Amniotic epithelial cell (primary cell): ENCODE measurements around the gene CFAP77.
"Not testable (repeated sequence)": the region's sequence is repeated elsewhere in the genome, so short reads cannot be mapped to it uniquely, and the experiment has no call there.

Experiments used
- DNase-seq: peaks from one replicate; pipeline ENCODE4 v3.0.0-alpha.2; 2010; ENCODE audit warnings: low read depth

The CFAP77 gene

GRCh38 chr9:132547976-132548730 lies 138.1 kb downstream of the CFAP77 start:
- DNase-seq, result no peak

GRCh38 chr9:132548751-132549640 lies 139.0 kb downstream of the CFAP77 start:
- no peak for DNase-seq

- DNase-seq, result no peak
Observed at GRCh38 chr9:132551556-132551955, 141.5 kb downstream of the CFAP77 start.

- no peak for DNase-seq
Observed at GRCh38 chr9:132552041-132552440, 142.0 kb downstream of the CFAP77 start.

GRCh38 chr9:132554755-132555154 lies 144.7 kb downstream of the CFAP77 start:
- no peak for DNase-seq

GRCh38 chr9:132555528-132555927 lies 145.5 kb downstream of the CFAP77 start:
- no peak for DNase-seq

- no peak for DNase-seq
Observed at GRCh38 chr9:132556235-132556634, 146.2 kb downstream of the CFAP77 start.

GRCh38 chr9:132556714-132557113 lies 146.7 kb downstream of the CFAP77 start:
- no peak for DNase-seq

GRCh38 chr9:132557159-132557558 lies 147.1 kb downstream of the CFAP77 start:
- DNase-seq, result no peak

- no peak for DNase-seq
Observed at GRCh38 chr9:132559711-132560110, 149.7 kb downstream of the CFAP77 start.

GRCh38 chr9:132560616-132561202 lies 150.7 kb downstream of the CFAP77 start:
- DNase-seq, result no peak

GRCh38 chr9:132562306-132562573 lies 152.2 kb downstream of the CFAP77 start:
- DNase-seq, result no peak

GRCh38 chr9:132564526-132564925 lies 154.5 kb downstream of the CFAP77 start:
- no peak for DNase-seq

GRCh38 chr9:132568787-132569186 lies 158.8 kb downstream of the CFAP77 start:
- not testable (repeated sequence) for DNase-seq

GRCh38 chr9:132571806-132572600 lies 162.0 kb downstream of the CFAP77 start:
- no peak for DNase-seq

GRCh38 chr9:132572921-132573320 lies 162.9 kb downstream of the CFAP77 start:
- DNase-seq, result peak; percentile 39

- DNase-seq, result peak; percentile 68
Observed at GRCh38 chr9:132575005-132575609, 165.1 kb downstream of the CFAP77 start.

- no peak for DNase-seq
Observed at GRCh38 chr9:132575811-132576210, 165.8 kb downstream of the CFAP77 start.

GRCh38 chr9:132577119-132577518 lies 167.1 kb downstream of the CFAP77 start:
- DNase-seq, result no peak

- DNase-seq, result no peak
Observed at GRCh38 chr9:132578367-132578932, 168.4 kb downstream of the CFAP77 start.

GRCh38 chr9:132579427-132579798 lies 169.4 kb downstream of the CFAP77 start:
- no peak for DNase-seq
